ENCODE results near the gene IRF4.

The IRF4 gene

GRCh38 chr6:362231-362923 is 29.2 kb upstream of the IRF4 start:
- POLR2A ChIA-PET, result no interaction called here
- Histone ChIP-seq H3K36me3 (ENCODE audit: control insufficient read depth in 4 of 4, insufficient read depth in 4 of 4, low read length in 3 of 4) (no peaks in the 10 kb centered on the region), H3K9me3 (ENCODE audit: control extremely low read depth in 1 of 5, control insufficient read depth in 4 of 5, insufficient read depth in 2 of 5, low read depth in 1 of 5, low read length in 4 of 5) (peaks cover 0 to 11% (median 7%) of the 10 kb centered on the region in 5 experiments), H3K27ac (ENCODE audit: insufficient read depth in 1 of 2, low read depth in 1 of 2, low read length in 2 of 2, poor library complexity in 1 of 2, severe bottlenecking in 2 of 2) (no peak overlapping the region), H3K4me1 (ENCODE audit: control extremely low read depth in 1 of 4, control insufficient read depth in 4 of 4, insufficient read depth in 4 of 4, low read length in 3 of 4) (peaks cover 0 to 3% (median 0%) of the 10 kb centered on the region in 4 experiments), H3K27me3 (replicated peaks in 2 of 5; ENCODE audit: control insufficient read depth in 4 of 5, insufficient read depth in 5 of 5, low read length in 4 of 5) (peaks cover 0 to 17% (median 0%) of the 10 kb centered on the region in 5 experiments), H3K4me3 (ENCODE audit: control insufficient read depth in 1 of 7, extremely low read depth in 1 of 7, insufficient read depth in 4 of 7, low read depth in 2 of 7, low read length in 6 of 7) (no peak overlapping the region)
- no peak for DNase-seq
- 87% methylated on average over 12 of the region's 14 CpGs for WGBS (ENCODE audit: insufficient coverage)
- CTCF ChIA-PET, result interaction anchor here (1.2 to 1.4 kb wide), 2 partner anchors 8 to 21 kb away, joined by 3 to 4 read pairs; no protein-coding TSS in a partner anchor

- no peak overlapping the region for H3K4me3 ChIP-seq (ENCODE audit: control insufficient read depth in 1 of 7, extremely low read depth in 1 of 7, insufficient read depth in 4 of 7, low read depth in 2 of 7, low read length in 6 of 7)
- ChIA-PET POLR2A (no interaction called here), CTCF (no interaction called here)
- 96% methylated on average over 5 of the region's 5 CpGs for WGBS (ENCODE audit: insufficient coverage)
- peaks cover 0 to 11% (median 7%) of the 10 kb centered on the region in 5 experiments for H3K9me3 ChIP-seq (ENCODE audit: control extremely low read depth in 1 of 5, control insufficient read depth in 4 of 5, insufficient read depth in 2 of 5, low read depth in 1 of 5, low read length in 4 of 5)
- H3K4me1 ChIP-seq (ENCODE audit: control extremely low read depth in 1 of 4, control insufficient read depth in 4 of 4, insufficient read depth in 4 of 4, low read length in 3 of 4), result peaks cover 0 to 3% (median 0%) of the 10 kb centered on the region in 4 experiments
- H3K36me3 ChIP-seq (ENCODE audit: control insufficient read depth in 4 of 4, insufficient read depth in 4 of 4, low read length in 3 of 4), result no peaks in the 10 kb centered on the region
- peaks cover 0 to 19% (median 0%) of the 10 kb centered on the region in 5 experiments for H3K27me3 ChIP-seq (replicated peaks in 2 of 5; ENCODE audit: control insufficient read depth in 4 of 5, insufficient read depth in 5 of 5, low read length in 4 of 5)
- DNase-seq, result no peak
- no peak overlapping the region for H3K27ac ChIP-seq (ENCODE audit: insufficient read depth in 1 of 2, low read depth in 1 of 2, low read length in 2 of 2, poor library complexity in 1 of 2, severe bottlenecking in 2 of 2)
Measured at GRCh38 chr6:362924-363249, 28.7 kb upstream of the IRF4 start.

- ChIA-PET POLR2A (no interaction called here), CTCF (interaction anchor here (1.2 kb wide), 1 partner anchor 12 kb away, joined by 3 read pairs; no protein-coding TSS in a partner anchor)
- no peak for DNase-seq
- Histone ChIP-seq H3K9me3 (ENCODE audit: control extremely low read depth in 1 of 5, control insufficient read depth in 4 of 5, insufficient read depth in 2 of 5, low read depth in 1 of 5, low read length in 4 of 5) (peaks cover 0 to 11% (median 7%) of the 10 kb centered on the region in 5 experiments), H3K4me3 (ENCODE audit: control insufficient read depth in 1 of 7, extremely low read depth in 1 of 7, insufficient read depth in 4 of 7, low read depth in 2 of 7, low read length in 6 of 7) (no peak overlapping the region), H3K27me3 (replicated peaks in 2 of 5; ENCODE audit: control insufficient read depth in 4 of 5, insufficient read depth in 5 of 5, low read length in 4 of 5) (peaks cover 0 to 22% (median 0%) of the 10 kb centered on the region in 5 experiments), H3K36me3 (ENCODE audit: control insufficient read depth in 4 of 4, insufficient read depth in 4 of 4, low read length in 3 of 4) (no peaks in the 10 kb centered on the region), H3K27ac (ENCODE audit: insufficient read depth in 1 of 2, low read depth in 1 of 2, low read length in 2 of 2, poor library complexity in 1 of 2, severe bottlenecking in 2 of 2) (no peak overlapping the region), H3K4me1 (ENCODE audit: control extremely low read depth in 1 of 4, control insufficient read depth in 4 of 4, insufficient read depth in 4 of 4, low read length in 3 of 4) (peaks cover 0 to 3% (median 0%) of the 10 kb centered on the region in 4 experiments)
- 96% methylated on average over 12 of the region's 12 CpGs for WGBS (ENCODE audit: insufficient coverage)
Measured at GRCh38 chr6:363291-363690, 28.3 kb upstream of the IRF4 start.

GRCh38 chr6:363909-364308 is 27.6 kb upstream of the IRF4 start:
- H3K36me3 ChIP-seq (ENCODE audit: control insufficient read depth in 4 of 4, insufficient read depth in 4 of 4, low read length in 3 of 4), result no peaks in the 10 kb centered on the region
- POLR2A ChIA-PET, result no interaction called here

GRCh38 chr6:364609-365540 is 26.7 kb upstream of the IRF4 start:
- DNase-seq, result no peak
- Histone ChIP-seq H3K9me3 (ENCODE audit: control extremely low read depth in 1 of 5, control insufficient read depth in 4 of 5, insufficient read depth in 2 of 5, low read depth in 1 of 5, low read length in 4 of 5) (peaks cover 0 to 16% (median 7%) of the 10 kb centered on the region in 5 experiments), H3K27me3 (replicated peaks in 2 of 5; ENCODE audit: control insufficient read depth in 4 of 5, insufficient read depth in 5 of 5, low read length in 4 of 5) (peaks cover 0 to 22% (median 2%) of the 10 kb centered on the region in 5 experiments), H3K36me3 (ENCODE audit: control insufficient read depth in 4 of 4, insufficient read depth in 4 of 4, low read length in 3 of 4) (no peaks in the 10 kb centered on the region), H3K4me3 (ENCODE audit: control insufficient read depth in 1 of 7, extremely low read depth in 1 of 7, insufficient read depth in 4 of 7, low read depth in 2 of 7, low read length in 6 of 7) (no peak overlapping the region), H3K4me1 (ENCODE audit: control extremely low read depth in 1 of 4, control insufficient read depth in 4 of 4, insufficient read depth in 4 of 4, low read length in 3 of 4) (peaks cover 0 to 3% (median 0%) of the 10 kb centered on the region in 4 experiments), H3K27ac (ENCODE audit: insufficient read depth in 1 of 2, low read depth in 1 of 2, low read length in 2 of 2, poor library complexity in 1 of 2, severe bottlenecking in 2 of 2) (no peak overlapping the region)
- WGBS (ENCODE audit: insufficient coverage), result 91% methylated on average over 10 of the region's 11 CpGs
- ChIA-PET POLR2A (interaction anchor here (1.0 kb wide), 1 partner anchor 15 kb away, joined by 3 read pairs; no protein-coding TSS in a partner anchor), CTCF (interaction anchor here (1.2 kb wide), 1 partner anchor 11 kb away, joined by 3 read pairs; no protein-coding TSS in a partner anchor)

More at GRCh38 chr6:363909-364308, 27.6 kb upstream of the IRF4 start:
- peaks cover 0 to 11% (median 7%) of the 10 kb centered on the region in 5 experiments for H3K9me3 ChIP-seq (ENCODE audit: control extremely low read depth in 1 of 5, control insufficient read depth in 4 of 5, insufficient read depth in 2 of 5, low read depth in 1 of 5, low read length in 4 of 5)
- no peak overlapping the region for H3K27ac ChIP-seq (ENCODE audit: insufficient read depth in 1 of 2, low read depth in 1 of 2, low read length in 2 of 2, poor library complexity in 1 of 2, severe bottlenecking in 2 of 2)
- CTCF ChIA-PET, result interaction anchor here (1.2 kb wide), 1 partner anchor 12 kb away, joined by 3 read pairs; no protein-coding TSS in a partner anchor
- 93% methylated on average over 13 of the region's 13 CpGs for whole genome bisulfite sequencing (ENCODE audit: insufficient coverage)
- peaks cover 0 to 3% (median 0%) of the 10 kb centered on the region in 4 experiments for H3K4me1 ChIP-seq (ENCODE audit: control extremely low read depth in 1 of 4, control insufficient read depth in 4 of 4, insufficient read depth in 4 of 4, low read length in 3 of 4)
- no peak overlapping the region for H3K4me3 ChIP-seq (ENCODE audit: control insufficient read depth in 1 of 7, extremely low read depth in 1 of 7, insufficient read depth in 4 of 7, low read depth in 2 of 7, low read length in 6 of 7)
- peaks cover 0 to 22% (median 0%) of the 10 kb centered on the region in 5 experiments for H3K27me3 ChIP-seq (replicated peaks in 2 of 5; ENCODE audit: control insufficient read depth in 4 of 5, insufficient read depth in 5 of 5, low read length in 4 of 5)
- no peak for DNase-seq

- POLR2A ChIA-PET, result interaction anchor here (1.0 kb wide), 1 partner anchor 14 kb away, joined by 3 read pairs; no protein-coding TSS in a partner anchor
- CTCF ChIA-PET, result no interaction called here
- WGBS (ENCODE audit: insufficient coverage), result 80% methylated on average over 6 of the region's 6 CpGs
Measured at GRCh38 chr6:365835-366234, 25.7 kb upstream of the IRF4 start.

More at GRCh38 chr6:365835-366234, 25.7 kb upstream of the IRF4 start:
- H3K27ac ChIP-seq (ENCODE audit: insufficient read depth in 1 of 2, low read depth in 1 of 2, low read length in 2 of 2, poor library complexity in 1 of 2, severe bottlenecking in 2 of 2), result no peak overlapping the region
- no peaks in the 10 kb centered on the region for H3K36me3 ChIP-seq (ENCODE audit: control insufficient read depth in 4 of 4, insufficient read depth in 4 of 4, low read length in 3 of 4)
- peaks cover 0 to 27% (median 2%) of the 10 kb centered on the region in 5 experiments for H3K27me3 ChIP-seq (replicated peaks in 2 of 5; ENCODE audit: control insufficient read depth in 4 of 5, insufficient read depth in 5 of 5, low read length in 4 of 5)
- no peak for DNase-seq
- H3K9me3 ChIP-seq (ENCODE audit: control extremely low read depth in 1 of 5, control insufficient read depth in 4 of 5, insufficient read depth in 2 of 5, low read depth in 1 of 5, low read length in 4 of 5), result peaks cover 0 to 20% (median 7%) of the 10 kb centered on the region in 5 experiments
- H3K4me3 ChIP-seq (ENCODE audit: control insufficient read depth in 1 of 7, extremely low read depth in 1 of 7, insufficient read depth in 4 of 7, low read depth in 2 of 7, low read length in 6 of 7), result no peak overlapping the region
- H3K4me1 ChIP-seq (ENCODE audit: control extremely low read depth in 1 of 4, control insufficient read depth in 4 of 4, insufficient read depth in 4 of 4, low read length in 3 of 4), result peaks cover 0 to under 1% (median 0%) of the 10 kb centered on the region in 4 experiments

Data from common myeloid progenitor, CD34-positive (primary cell).